DOHH2 (cell line): ENCODE results near the gene MT1X.
"Not testable (repeated sequence)": the region's sequence is repeated elsewhere in the genome, so short reads cannot be mapped to it uniquely, and the experiment has no call there.

ENCODE experiments used
- H3F3A ChIP-seq: fragments of 200-600 bp; sonication (generic), shearing (Covaris generic); 2 replicates; pipeline ENCODE4 v1.6.0; 2016; ENCODE audit warnings: antibody characterized with exemption, mild to moderate bottlenecking; ENCODE audit not compliant: control insufficient read depth, insufficient read depth
- H3K27ac ChIP-seq: fragments of 200-600 bp; sonication (generic); 2 replicates; pipeline ENCODE4 v1.5.1; 2014; ENCODE audit warnings: low read depth, mild to moderate bottlenecking, low read length, moderate library complexity
- H3K27me3 ChIP-seq: fragments of 200-600 bp; sonication (generic); 2 replicates; pipeline ENCODE4 v1.6.1; 2014; ENCODE audit warnings: mild to moderate bottlenecking, low read length, mixed read lengths; ENCODE audit not compliant: control insufficient read depth
- H3K36me3 ChIP-seq: fragments of 200-600 bp; sonication (generic); 2 replicates; pipeline ENCODE4 v1.6.1; 2014; ENCODE audit warnings: mild to moderate bottlenecking, low read length, moderate library complexity, mixed read lengths; ENCODE audit not compliant: control insufficient read depth
- H3K4me1 ChIP-seq: fragments of 200-600 bp; sonication (generic); 2 replicates; pipeline ENCODE4 v1.6.1; 2014; ENCODE audit warnings: mild to moderate bottlenecking, low read length, mixed read lengths; ENCODE audit not compliant: control insufficient read depth
- H3K4me2 ChIP-seq: fragments of 200-600 bp; sonication (generic); 2 replicates; pipeline ENCODE4 v1.6.0; 2014; ENCODE audit warnings: mild to moderate bottlenecking, low read length, moderate library complexity
- H3K4me3 ChIP-seq: fragments of 200-600 bp; sonication (generic); 2 replicates; pipeline ENCODE4 v1.5.1; 2014; ENCODE audit warnings: mild to moderate bottlenecking, low read length, mixed read lengths
- H3K79me2 ChIP-seq: fragments of 200-600 bp; sonication (generic); 2 replicates; pipeline ENCODE4 v1.6.1; 2014; ENCODE audit warnings: mild to moderate bottlenecking, low read length, mixed read lengths; ENCODE audit not compliant: control insufficient read depth
- H3K9me2 ChIP-seq: fragments of 200-600 bp; sonication (generic); replicated peaks from 2 replicates; pipeline ENCODE4 v1.6.1; 2014; ENCODE audit warnings: mild to moderate bottlenecking, low read length, mixed read lengths; ENCODE audit not compliant: control insufficient read depth
- H3K9me3 ChIP-seq: fragments of 200-600 bp; sonication (generic); 2 replicates; pipeline ENCODE4 v1.6.1; 2014; ENCODE audit warnings: antibody characterized with exemption, low read length, mixed read lengths; ENCODE audit not compliant: control insufficient read depth, insufficient read depth
- H4K20me1 ChIP-seq: fragments of 200-600 bp; sonication (generic); 2 replicates; pipeline ENCODE4 v1.6.0; 2014; ENCODE audit warnings: low read depth, mild to moderate bottlenecking, antibody characterized with exemption, low read length, moderate library complexity; ENCODE audit not compliant: control insufficient read depth, insufficient read depth
- CTCF ChIP-seq: fragments of 200-600 bp; sonication (generic); IDR thresholded peaks from one replicate; pipeline ENCODE4 v1.5.1; 2014; ENCODE audit warnings: antibody characterized with exemption, mild to moderate bottlenecking, low read depth, low read length; ENCODE audit not compliant: poor library complexity, severe bottlenecking
- EZH2phosphoT487 ChIP-seq: fragments of 200-600 bp; sonication (generic); IDR thresholded peaks from 2 replicates; pipeline ENCODE4 v1.6.1; 2017; ENCODE audit warnings: borderline replicate concordance, mild to moderate bottlenecking, antibody characterized with exemption, low read length, moderate library complexity, mixed read lengths

MT1X gene

GRCh38 chr16:56670620-56670934 lies 11.7 kb upstream of the MT1X start:
- H3K36me3 ChIP-seq: no peaks in the 10 kb centered on the region
- H3K27ac ChIP-seq: no peak overlapping the region
- TF ChIP-seq EZH2phosphoT487: no peak
- no peak for TF ChIP-seq CTCF
- peaks cover 74% of the 10 kb centered on the region for H3K27me3 ChIP-seq
- no peaks in the 10 kb centered on the region for H4K20me1 ChIP-seq
- H3F3A ChIP-seq: no peaks in the 10 kb centered on the region
- no peak overlapping the region for H3K4me3 ChIP-seq
- no peaks in the 10 kb centered on the region for H3K9me3 ChIP-seq
- H3K79me2 ChIP-seq: no peaks in the 10 kb centered on the region
- no peak overlapping the region for H3K4me2 ChIP-seq
- H3K4me1 ChIP-seq: no peaks in the 10 kb centered on the region
- H3K9me2 ChIP-seq: no peaks in the 10 kb centered on the region

- H3K4me1 ChIP-seq, H3K79me2 ChIP-seq, H3F3A ChIP-seq, H3K4me2 ChIP-seq, H3K36me3 ChIP-seq, H3K9me2 ChIP-seq, H3K9me3 ChIP-seq, H3K27ac ChIP-seq, H4K20me1 ChIP-seq, H3K4me3 ChIP-seq: not testable (repeated sequence)
- H3K27me3 ChIP-seq: peaks cover 80% of the 10 kb centered on the region
Measured at GRCh38 chr16:56671691-56672090, 10.6 kb upstream of the MT1X start.

- H4K20me1 ChIP-seq, H3K79me2 ChIP-seq, H3K4me1 ChIP-seq, H3K4me3 ChIP-seq, H3K36me3 ChIP-seq, H3F3A ChIP-seq, H3K27ac ChIP-seq, H3K9me2 ChIP-seq, H3K9me3 ChIP-seq, H3K4me2 ChIP-seq: not testable (repeated sequence)
- H3K27me3 ChIP-seq: peaks cover 81% of the 10 kb centered on the region
Measured at GRCh38 chr16:56672171-56672570, 10.1 kb upstream of the MT1X start.

- H3K36me3 ChIP-seq: no peaks in the 10 kb centered on the region
- no peaks in the 10 kb centered on the region for H3K9me2 ChIP-seq
- H3K27me3 ChIP-seq: peaks cover 73% of the 10 kb centered on the region
- no peaks in the 10 kb centered on the region for H3K4me1 ChIP-seq
- H3K4me2 ChIP-seq: no peak overlapping the region
- H3K4me3 ChIP-seq: no peak overlapping the region
- no peaks in the 10 kb centered on the region for H3F3A ChIP-seq
- H3K9me3 ChIP-seq: no peaks in the 10 kb centered on the region
- TF ChIP-seq CTCF (no peak), EZH2phosphoT487 (no peak)
- no peak overlapping the region for H3K27ac ChIP-seq
- H3K79me2 ChIP-seq: no peaks in the 10 kb centered on the region
- H4K20me1 ChIP-seq: no peaks in the 10 kb centered on the region
Measured at GRCh38 chr16:56672761-56673536, 9.3 kb upstream of the MT1X start.
